Astrocyte (in vitro differentiated cells and primary cell): Measurements from ENCODE around the gene SYT17.

Experiments used
- EZH2 ChIP-seq: IDR thresholded peaks from 2 replicates; pipeline ENCODE4 v1.6.1; 2012; ENCODE audit warnings: mild to moderate bottlenecking, low read length, inconsistent platforms; ENCODE audit not compliant: insufficient read depth
- TF ChIP-seq, protein P1 (sequence below): IDR thresholded peaks from 2 replicates; pipeline ENCODE4 v1.5.1; 2011; ENCODE audit warnings: low read depth, mild to moderate bottlenecking, inconsistent platforms, low read length, moderate library complexity; ENCODE audit not compliant: insufficient read depth

DNA sequence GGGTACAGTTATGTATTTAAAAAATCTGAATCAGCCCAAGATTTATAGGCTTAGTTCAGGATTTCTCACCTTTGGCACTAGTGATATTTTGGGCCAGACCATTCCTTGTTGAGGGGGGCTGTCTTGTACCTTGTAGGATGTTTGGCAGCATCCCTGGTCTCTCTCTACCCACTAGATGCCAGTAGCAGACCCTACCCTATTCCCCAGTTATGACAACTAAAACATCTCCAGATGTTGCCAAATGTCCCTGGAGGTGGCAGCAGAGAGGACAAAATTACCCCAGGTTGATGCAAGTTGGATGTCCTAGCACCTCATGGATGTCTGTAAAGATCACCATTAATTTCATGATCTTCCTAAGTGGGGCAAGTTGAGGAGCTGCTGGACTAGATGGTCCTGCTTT, 45.8 kb downstream of the SYT17 start:
- TF ChIP-seq, protein P1, sequence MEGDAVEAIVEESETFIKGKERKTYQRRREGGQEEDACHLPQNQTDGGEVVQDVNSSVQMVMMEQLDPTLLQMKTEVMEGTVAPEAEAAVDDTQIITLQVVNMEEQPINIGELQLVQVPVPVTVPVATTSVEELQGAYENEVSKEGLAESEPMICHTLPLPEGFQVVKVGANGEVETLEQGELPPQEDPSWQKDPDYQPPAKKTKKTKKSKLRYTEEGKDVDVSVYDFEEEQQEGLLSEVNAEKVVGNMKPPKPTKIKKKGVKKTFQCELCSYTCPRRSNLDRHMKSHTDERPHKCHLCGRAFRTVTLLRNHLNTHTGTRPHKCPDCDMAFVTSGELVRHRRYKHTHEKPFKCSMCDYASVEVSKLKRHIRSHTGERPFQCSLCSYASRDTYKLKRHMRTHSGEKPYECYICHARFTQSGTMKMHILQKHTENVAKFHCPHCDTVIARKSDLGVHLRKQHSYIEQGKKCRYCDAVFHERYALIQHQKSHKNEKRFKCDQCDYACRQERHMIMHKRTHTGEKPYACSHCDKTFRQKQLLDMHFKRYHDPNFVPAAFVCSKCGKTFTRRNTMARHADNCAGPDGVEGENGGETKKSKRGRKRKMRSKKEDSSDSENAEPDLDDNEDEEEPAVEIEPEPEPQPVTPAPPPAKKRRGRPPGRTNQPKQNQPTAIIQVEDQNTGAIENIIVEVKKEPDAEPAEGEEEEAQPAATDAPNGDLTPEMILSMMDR = no peak
- TF ChIP-seq EZH2 = no peak
